HG03139 (cell line): Measurements from ENCODE around the gene KBTBD4.

Experiments used
- ATAC-seq: cut with Tn5 transposase; IDR thresholded peaks from one replicate; pipeline ENCODE4 v1.9.1; 2021; ENCODE audit not compliant: unreplicated experiment

The KBTBD4 gene

GRCh38 chr11:47591764-47592163 is 13.0 kb upstream of the KBTBD4 start:
- ATAC-seq = no peak

- no peak for ATAC-seq
Observed at GRCh38 chr11:47589977-47590861, 11.4 kb upstream of the KBTBD4 start.

GRCh38 chr11:47589584-47589976 is 10.8 kb upstream of the KBTBD4 start:
- no peak for ATAC-seq

GRCh38 chr11:47589118-47589517 is 10.3 kb upstream of the KBTBD4 start:
- ATAC-seq = no peak

- no peak for ATAC-seq
Observed at GRCh38 chr11:47587723-47588326, 9.1 kb upstream of the KBTBD4 start.

GRCh38 chr11:47587039-47587716 is 8.4 kb upstream of the KBTBD4 start:
- no peak for ATAC-seq

GRCh38 chr11:47586098-47586855 is 7.5 kb upstream of the KBTBD4 start, which contains the start of gene FAM180B:
FAM180B (plus strand) TSS chr11:47586678; CDS start chr11:47586769, 91 bp downstream.
- ATAC-seq = no peak

- no peak for ATAC-seq
Observed at GRCh38 chr11:47583844-47584243, 5.1 kb upstream of the KBTBD4 start.

- no peak for ATAC-seq
Observed at GRCh38 chr11:47577460-47578041, 1.2 kb downstream of the KBTBD4 start.

- ATAC-seq = no peak
Observed at GRCh38 chr11:47573321-47573720, 5.4 kb downstream of the KBTBD4 start.

- no peak for ATAC-seq
Observed at GRCh38 chr11:47572715-47573255, 6.0 kb downstream of the KBTBD4 start.

- ATAC-seq = no peak
Observed at GRCh38 chr11:47571895-47572294, 6.9 kb downstream of the KBTBD4 start.

GRCh38 chr11:47571357-47571729 is 7.4 kb downstream of the KBTBD4 start:
- no peak for ATAC-seq

- no peak for ATAC-seq
Observed at GRCh38 chr11:47570651-47571356, 8.0 kb downstream of the KBTBD4 start.

- ATAC-seq = no peak
Observed at GRCh38 chr11:47569646-47570045, 9.1 kb downstream of the KBTBD4 start.

GRCh38 chr11:47566149-47566698 is 12.5 kb downstream of the KBTBD4 start:
- ATAC-seq = no peak

- ATAC-seq = peak; percentile 79
Observed at GRCh38 chr11:47565340-47566148, 13.2 kb downstream of the KBTBD4 start, which contains the start of gene PTPMT1. PTPMT1 (plus strand) TSS chr11:47565599; CDS start chr11:47565623, 24 bp downstream.

GRCh38 chr11:47564933-47565339 is 13.8 kb downstream of the KBTBD4 start:
- ATAC-seq = peak; percentile 22
